Limb (tissue), 2 donors: ENCODE results near the gene ASCL2.
A peak's percentile ranks its signal among the peaks of the same experiment; 100 is the strongest.

Experiments
- DNase-seq, 2 donors: peaks; one replicate each; pipeline ENCODE4 v3.0.0-alpha.2; 2016; ENCODE audit errors: extremely low spot score in 2 of 2

ASCL2 gene

GRCh38 chr11:2275334-2276279 is 5.2 kb upstream of the ASCL2 start:
- no peak for DNase-seq

DNA sequence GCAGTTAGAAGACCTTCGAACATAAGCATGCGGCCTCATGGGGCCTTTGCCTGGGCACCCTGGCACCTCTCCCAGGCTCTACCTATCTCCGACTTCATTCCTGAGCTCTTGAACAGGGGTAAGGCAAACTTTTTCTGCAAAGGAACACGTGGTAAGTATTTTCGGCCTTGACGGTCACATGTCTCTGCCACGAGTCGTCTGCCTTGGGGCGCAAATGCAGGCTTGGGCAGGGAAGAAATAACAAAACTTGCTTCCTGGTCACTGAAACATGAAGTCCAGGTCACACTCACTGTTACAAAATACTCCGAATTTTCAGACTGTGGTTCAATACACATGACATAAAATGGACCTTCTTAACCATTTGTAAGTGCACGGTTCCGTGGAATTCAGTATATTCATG is 3.4 kb upstream of the ASCL2 start:
- DNase-seq, result no peak

DNA sequence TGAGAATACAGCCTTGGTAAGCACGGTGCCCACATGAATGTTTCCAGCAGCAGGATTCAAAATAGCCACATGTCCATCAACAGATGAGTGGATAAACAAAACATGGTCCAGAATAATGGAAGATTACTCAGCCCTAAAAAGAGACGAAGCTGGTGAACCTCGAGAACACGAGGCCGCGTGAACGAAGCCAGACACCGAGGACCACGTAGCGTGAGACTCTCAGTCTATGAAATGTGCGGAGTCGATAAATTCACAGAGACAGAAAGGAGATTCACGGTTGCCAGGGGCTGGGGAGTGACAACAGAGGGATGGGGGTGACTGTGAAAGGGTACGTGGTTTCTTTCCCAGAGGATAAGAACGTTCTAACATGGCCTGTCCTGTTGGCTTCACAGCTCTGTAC is 2.9 kb upstream of the ASCL2 start:
- no peak for DNase-seq

DNA sequence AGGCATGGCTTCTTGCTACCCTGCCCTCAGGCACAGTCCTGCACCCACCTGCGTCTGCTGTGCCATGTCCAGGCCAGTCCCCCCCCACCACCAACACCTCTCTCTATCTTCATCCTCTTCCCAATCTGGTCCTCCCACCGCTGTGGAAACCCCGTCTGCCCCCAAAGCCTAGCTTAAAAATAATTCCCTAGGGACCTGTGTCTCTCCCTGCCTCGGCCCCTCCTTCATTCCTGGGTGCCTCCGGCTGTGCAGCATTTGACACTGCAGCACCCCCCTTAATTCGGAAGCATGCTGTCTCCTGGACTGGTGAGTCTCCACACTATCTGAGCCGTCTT is 2.5 kb upstream of the ASCL2 start:
- peak in 1 of 2 donors; percentile 17 for DNase-seq

DNA sequence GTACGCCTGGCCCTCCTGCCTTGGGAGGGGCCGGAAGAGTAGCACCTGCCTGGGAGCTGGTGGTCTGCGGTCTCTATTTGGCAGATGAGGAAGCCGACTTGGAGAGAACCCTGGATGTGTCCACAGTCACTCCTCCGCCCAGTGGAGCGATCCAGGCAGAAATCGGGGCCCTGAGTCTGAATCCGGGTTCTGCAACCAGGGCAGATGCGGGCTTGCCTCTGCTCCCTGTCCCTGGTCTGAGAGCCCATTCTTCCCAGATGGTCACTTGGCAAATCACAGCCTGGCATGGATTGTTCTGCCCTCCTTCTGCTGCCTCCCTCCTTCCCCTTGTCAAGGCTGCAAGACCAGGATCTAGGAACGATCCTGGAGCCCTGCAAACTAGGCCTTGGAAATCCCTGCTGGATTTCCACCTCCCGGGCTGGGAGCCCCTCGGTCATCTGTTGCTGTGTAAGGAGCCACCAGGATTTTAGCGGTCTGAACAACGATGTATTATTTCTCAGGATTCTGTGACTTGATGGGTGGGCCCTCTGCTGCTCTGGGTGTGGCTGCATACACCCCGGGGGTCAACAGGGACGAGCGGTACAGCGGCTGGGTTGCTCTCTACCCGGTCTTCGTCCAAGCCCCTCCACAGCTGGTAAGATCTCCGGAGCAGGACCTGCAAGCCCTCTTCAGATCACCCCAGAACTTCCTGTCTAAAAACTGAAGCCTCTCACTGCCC is 2.0 kb upstream of the ASCL2 start:
- DNase-seq, result peak in 1 of 2 donors; percentile 20

DNA sequence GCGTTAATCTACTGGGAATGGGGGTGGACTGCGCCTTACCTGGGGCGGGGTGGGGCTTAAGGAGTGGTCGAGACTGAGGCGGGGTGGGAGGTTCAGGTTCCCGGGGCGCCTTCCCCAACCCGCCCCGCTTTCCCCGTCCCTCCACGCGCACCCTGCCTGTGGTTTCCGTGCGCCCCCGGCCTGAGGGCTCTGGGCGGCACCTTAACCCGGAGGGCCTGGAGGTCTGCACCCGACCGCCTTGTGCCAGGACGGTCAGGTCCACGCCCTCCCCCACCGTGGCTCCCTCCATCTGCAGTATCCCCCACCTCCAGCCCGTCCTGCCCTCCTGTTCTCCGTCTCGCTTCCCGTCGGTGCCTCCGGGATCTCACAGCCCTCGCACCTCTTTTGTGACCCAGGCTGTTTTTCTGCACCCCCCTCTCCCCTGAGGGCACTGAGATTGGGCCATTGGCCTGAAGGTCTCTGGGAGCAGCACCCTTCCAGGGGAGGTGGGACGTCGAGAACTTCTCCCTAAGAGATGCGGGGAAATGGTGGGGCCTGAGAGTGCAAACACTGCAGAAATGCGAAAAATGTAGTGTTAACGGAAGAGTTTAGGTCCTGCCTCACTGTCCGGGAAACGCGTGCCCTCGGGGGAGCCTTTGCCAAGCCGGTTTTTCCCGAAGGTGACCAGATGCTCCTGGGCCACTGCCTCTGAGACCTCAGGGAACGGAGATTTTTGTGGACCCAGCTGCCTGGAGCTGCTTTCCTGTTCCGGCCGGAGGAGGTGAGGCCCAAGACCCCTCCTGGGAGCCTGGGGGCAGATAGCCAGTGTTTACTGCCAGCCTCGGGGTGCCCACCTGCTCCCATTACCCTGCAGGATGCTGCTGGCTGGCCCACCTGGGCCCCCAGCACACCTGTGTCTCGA is 1.2 kb upstream of the ASCL2 start:
- DNase-seq, result peak in 1 of 2 donors; percentile 32

DNA sequence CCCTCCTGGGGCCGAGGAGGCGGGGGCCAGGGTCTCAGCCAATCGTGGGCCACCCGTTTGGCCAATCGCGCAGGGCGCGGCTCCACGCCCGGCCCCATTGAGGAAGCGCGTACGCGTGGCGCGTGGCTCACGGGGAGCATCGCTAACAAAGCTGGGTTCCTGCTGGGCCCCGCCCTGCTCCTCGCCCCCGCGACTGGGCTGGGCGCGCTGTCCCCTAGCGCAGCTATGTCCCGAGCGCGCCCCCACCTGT is 614 bp upstream of the ASCL2 start:
- DNase-seq, result peak in 1 of 2 donors; percentile 55

GRCh38 chr11:2269601-2270321 is 627 bp downstream of the ASCL2 start:
- peak; percentile 45 to 80 for DNase-seq

DNA sequence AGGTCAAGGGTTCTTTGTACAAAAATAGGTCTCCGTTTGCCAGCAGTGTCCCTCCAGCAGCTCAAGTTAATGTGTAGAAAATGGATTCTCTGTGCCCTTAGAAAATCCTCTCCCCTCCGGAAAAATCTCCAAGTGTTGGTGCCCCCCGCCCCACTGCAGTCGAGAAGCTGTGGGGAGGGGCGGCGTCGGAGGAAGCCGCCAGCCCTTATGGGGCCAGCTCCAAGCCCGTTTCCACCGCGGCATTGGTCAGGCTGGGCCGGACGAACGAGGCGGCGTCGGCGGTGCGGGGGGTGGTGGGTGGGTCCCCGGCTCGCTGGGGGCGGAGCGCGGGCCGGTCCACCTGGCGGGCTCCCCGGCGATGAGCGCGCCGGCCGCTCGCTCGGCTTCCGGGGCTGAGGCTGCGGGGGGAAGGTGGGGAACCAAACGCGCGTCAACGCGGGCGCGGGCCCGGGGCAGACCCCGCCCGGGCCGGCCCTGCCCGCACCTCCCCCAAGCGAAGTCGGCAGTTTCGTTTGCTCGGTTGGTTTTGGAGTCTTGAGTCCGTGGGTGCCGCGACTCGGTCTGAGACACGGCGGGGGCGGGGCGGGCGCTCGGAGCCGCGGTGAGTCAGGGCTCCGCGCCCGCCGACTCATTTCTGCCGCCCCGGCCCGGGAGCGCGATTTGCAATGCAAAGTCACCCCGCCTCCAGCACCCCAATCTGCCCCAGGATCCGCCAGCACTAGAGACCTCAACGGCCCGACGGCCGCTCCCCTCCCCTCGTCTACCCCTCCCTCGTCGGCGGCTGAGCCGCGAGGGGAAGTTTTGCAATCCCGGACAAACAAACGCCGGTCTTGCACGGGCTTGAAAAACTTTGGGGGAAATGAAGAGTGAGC is 1.4 kb downstream of the ASCL2 start:
- peak in 1 of 2 donors; percentile 63 for DNase-seq

- DNase-seq, result peak in 1 of 2 donors; percentile 38
Measured at GRCh38 chr11:2267851-2268728, 2.3 kb downstream of the ASCL2 start.

DNA sequence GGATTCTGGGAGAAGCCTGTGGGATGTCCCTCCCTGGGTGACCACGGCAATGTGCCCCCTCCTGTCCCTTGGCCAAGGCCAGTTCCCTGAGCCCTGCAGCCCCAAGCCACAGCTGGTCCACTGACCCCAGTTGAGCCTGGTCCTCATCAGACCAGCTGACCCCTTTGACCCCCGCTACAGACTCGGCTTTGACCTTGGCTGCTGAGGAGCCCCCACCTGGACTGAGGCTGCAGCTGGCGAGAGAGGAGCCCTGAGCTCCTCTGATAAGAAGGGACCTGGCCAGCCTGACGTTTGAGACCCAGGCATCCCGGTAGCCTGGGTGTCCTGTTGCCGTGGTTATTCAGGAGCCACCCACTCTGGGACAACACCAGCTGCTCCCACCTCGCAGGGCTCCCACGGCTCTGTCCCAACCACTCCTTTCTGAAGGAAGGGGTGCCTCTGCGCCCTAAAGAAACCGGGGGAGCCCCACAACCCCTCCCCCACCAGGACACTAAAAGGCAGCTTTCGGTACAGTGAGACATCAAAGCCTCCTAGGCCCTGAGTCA is 3.0 kb downstream of the ASCL2 start:
- peak in 1 of 2 donors; percentile 25 for DNase-seq

DNA sequence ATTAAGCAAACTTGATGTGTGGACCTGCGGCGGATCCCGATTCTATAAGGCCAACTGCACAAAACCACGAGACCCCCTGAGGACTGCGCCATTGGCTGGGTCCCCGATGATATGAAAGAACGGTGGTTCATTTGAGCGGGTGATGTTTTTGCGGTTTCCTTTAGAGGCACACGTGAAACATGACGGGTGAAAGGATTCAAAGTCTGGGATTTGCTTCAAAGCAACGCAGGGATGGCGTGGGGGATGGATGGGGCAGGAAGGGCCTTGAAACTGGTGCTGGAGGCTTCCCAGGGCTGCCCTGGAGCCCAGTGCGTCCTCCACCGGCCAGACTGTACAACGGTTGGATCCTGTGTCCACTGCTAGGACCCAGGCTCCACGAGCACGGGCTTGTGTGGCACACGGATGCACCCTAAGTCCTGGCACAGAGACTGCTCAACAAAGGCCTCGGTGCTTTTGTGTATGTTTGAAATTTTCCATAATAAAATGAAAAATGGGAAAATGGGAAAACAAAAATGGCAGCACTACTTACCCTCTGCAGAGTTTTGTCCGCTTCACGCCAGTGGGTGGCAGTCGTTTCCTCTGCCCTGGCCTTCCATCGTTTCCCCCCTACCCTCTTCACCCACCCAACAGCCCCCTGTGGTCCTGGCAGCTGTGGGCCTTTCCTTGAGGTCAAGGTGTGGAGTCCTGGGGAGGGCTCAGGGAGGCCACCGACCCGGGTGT is 3.6 kb downstream of the ASCL2 start:
- DNase-seq, result no peak

DNA sequence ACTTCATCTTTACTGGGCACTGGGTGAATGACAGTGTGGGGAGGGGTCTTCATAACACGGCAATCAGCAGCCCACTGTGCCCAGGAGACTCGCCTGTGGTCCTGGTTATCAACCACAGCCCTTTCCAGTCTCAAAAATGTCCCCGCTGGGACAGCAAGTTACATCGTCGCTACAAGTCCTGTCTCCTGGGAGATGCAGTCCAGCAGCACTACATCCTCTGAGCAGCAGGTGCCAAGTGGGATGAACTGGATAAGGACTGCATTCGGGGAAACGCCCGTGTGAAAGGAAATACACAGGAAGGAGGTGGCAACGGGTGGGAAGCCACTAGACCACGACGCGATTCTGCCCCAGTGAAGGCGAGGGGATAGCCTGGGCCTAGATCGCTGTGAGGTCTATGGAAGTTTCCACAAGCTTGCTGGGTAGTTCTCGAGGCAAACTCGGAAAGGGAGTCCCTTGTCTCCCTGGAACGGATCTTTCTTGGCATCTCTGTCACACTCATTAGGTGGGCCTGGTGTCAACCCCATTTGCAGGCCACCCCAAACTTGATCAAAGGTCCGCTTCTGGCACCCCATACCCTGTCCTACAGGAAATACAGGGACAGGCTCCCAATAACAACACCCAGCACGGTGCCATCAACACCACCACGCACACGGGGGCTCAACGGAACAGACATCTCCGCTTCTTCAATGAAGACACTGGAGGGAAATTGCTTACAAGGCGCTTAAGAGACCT is 4.4 kb downstream of the ASCL2 start:
- no peak for DNase-seq

- DNase-seq, result no peak
Measured at GRCh38 chr11:2265396-2265795, 5.0 kb downstream of the ASCL2 start.

- no peak for DNase-seq
Measured at GRCh38 chr11:2264366-2265053, 5.9 kb downstream of the ASCL2 start.

DNA sequence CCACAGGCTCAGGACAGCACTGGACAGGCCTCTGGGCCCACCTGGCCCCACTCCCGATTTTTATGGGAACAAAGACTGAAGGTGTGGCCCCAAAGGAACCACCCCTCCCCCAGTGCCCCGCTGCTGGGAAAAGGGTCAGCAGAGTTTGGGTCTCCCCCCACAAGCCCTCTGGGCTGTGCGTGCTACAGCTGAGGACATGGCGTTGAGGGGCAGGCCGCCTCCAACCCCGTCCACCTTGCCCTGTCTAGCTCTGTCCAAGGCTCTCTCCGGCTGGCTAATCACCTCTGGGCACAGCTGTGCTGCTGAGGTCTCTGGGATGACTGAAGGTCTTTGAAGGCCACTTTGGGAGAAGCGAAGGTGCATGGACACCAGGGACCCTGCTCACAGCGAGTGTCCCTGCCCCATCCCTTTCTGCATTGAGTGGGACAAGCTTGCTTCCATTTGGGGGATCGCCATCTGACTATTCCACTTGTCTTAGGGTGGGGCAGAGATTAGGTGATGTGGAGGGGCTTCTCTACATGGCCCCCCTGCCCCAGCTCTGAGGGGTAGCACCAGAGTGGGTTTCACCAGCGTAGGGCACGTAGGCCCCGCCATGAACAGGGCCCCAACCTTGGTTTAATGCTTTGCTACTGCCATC is 6.5 kb downstream of the ASCL2 start:
- no peak for DNase-seq
